NCI-H1930 (cell line): ENCODE data around the gene SERPINB1.
A peak's percentile ranks its signal among the peaks of the same experiment; 100 is the strongest.

Experiments used
- DNase-seq, 2 experiments: peaks; one replicate each; lab custom pipeline; 2025; lab: John Stamatoyannopoulos, UW

Gene SERPINB1

GRCh38 chr6:2792330-2793110 is 49.1 kb downstream of the SERPINB1 start:
- no peak for DNase-seq

GRCh38 chr6:2791450-2791974 is 50.2 kb downstream of the SERPINB1 start:
- DNase-seq: no peak

GRCh38 chr6:2790588-2791449 is 50.8 kb downstream of the SERPINB1 start:
- peak in 1 of 2 experiments; percentile 3 for DNase-seq

- no peak for DNase-seq
Observed at GRCh38 chr6:2786269-2786668, 55.4 kb downstream of the SERPINB1 start.

- no peak for DNase-seq
Observed at GRCh38 chr6:2784930-2785329, 56.7 kb downstream of the SERPINB1 start.

- DNase-seq: no peak
Observed at GRCh38 chr6:2784061-2784460, 57.6 kb downstream of the SERPINB1 start.

- DNase-seq: no peak
Observed at GRCh38 chr6:2783188-2783963, 58.3 kb downstream of the SERPINB1 start.

- no peak for DNase-seq
Observed at GRCh38 chr6:2782825-2783187, 58.9 kb downstream of the SERPINB1 start.

GRCh38 chr6:2782356-2782708 is 59.3 kb downstream of the SERPINB1 start:
- DNase-seq: no peak
